ENCODE results near the gene FAM120C.
A peak's percentile ranks its signal among the peaks of the same experiment; 100 is the strongest.

Gene FAM120C

GRCh38 chrX:54182864-54183613 is at the start of gene FAM120C:
Gene FAM120C, minus strand, starts transcription at chrX:54183254. Its CDS starts 56 bp downstream, at chrX:54183198.
- H3K4me3 ChIP-seq (ENCODE audit: low read depth, low read length) = peak within 1 kb of the TSS; percentile 81
- TF ChIP-seq CTCF (IDR thresholded peaks at IDR 0.05; ENCODE audit: borderline replicate concordance, insufficient read depth, low read depth, low read length) = no peak

- TF ChIP-seq CTCF (IDR thresholded peaks at IDR 0.05; ENCODE audit: borderline replicate concordance, insufficient read depth, low read depth, low read length) = no peak
- no peak overlapping the region for H3K4me3 ChIP-seq (ENCODE audit: low read depth, low read length)
Measured at GRCh38 chrX:54230435-54231148, 47.5 kb upstream of the FAM120C start.

GRCh38 chrX:54223581-54223980 is 40.5 kb upstream of the FAM120C start:
- no peak for TF ChIP-seq CTCF (IDR thresholded peaks at IDR 0.05; ENCODE audit: borderline replicate concordance, insufficient read depth, low read depth, low read length)

DNA sequence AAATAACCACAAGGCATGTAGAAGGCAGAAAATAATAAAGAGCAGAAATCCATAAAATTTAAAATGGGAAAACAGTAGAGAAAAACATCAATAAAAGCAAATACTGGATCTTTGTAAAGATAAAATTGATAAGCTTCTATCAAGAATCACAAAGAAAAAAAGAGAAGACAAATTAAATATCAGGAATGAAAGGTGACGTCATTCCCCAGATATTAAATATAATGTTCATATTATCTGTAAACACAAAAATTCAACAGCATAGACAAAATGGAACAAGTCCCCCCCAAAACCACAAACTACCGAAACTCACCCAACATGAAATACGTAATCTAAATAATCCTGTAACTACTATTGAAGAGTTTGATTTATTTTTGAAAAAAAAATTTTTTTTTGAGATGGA is 30.5 kb upstream of the FAM120C start:
- TF ChIP-seq CTCF (IDR thresholded peaks at IDR 0.05; ENCODE audit: borderline replicate concordance, insufficient read depth, low read depth, low read length) = no peak
- no peak overlapping the region for H3K4me3 ChIP-seq (ENCODE audit: low read depth, low read length)

More at GRCh38 chrX:54223581-54223980, 40.5 kb upstream of the FAM120C start:
- H3K4me3 ChIP-seq (ENCODE audit: low read depth, low read length) = no peak overlapping the region

- TF ChIP-seq CTCF (IDR thresholded peaks at IDR 0.05; ENCODE audit: borderline replicate concordance, insufficient read depth, low read depth, low read length) = no peak
- no peak overlapping the region for H3K4me3 ChIP-seq (ENCODE audit: low read depth, low read length)
Measured at GRCh38 chrX:54208531-54208930, 25.5 kb upstream of the FAM120C start.

- no peak for TF ChIP-seq CTCF (IDR thresholded peaks at IDR 0.05; ENCODE audit: borderline replicate concordance, insufficient read depth, low read depth, low read length)
- H3K4me3 ChIP-seq (ENCODE audit: low read depth, low read length) = no peak overlapping the region
Measured at GRCh38 chrX:54198262-54198661, 15.2 kb upstream of the FAM120C start.

All from GM12875 (cell line).